ENCODE measurements around the gene SHKBP1. TPM values are rescaled to one million over a fixed set of nuclear protein-coding genes. Genes with fewer than 3 reads are reported as not detected.

SHKBP1 gene
- total and polyA plus RNA-seq, 9 of the 15 experiments (the other 6 are each of a cell fraction or from before 2014, with no cell fraction given), result 1.2 to 58.1 (median 22.3) TPM

DNA sequence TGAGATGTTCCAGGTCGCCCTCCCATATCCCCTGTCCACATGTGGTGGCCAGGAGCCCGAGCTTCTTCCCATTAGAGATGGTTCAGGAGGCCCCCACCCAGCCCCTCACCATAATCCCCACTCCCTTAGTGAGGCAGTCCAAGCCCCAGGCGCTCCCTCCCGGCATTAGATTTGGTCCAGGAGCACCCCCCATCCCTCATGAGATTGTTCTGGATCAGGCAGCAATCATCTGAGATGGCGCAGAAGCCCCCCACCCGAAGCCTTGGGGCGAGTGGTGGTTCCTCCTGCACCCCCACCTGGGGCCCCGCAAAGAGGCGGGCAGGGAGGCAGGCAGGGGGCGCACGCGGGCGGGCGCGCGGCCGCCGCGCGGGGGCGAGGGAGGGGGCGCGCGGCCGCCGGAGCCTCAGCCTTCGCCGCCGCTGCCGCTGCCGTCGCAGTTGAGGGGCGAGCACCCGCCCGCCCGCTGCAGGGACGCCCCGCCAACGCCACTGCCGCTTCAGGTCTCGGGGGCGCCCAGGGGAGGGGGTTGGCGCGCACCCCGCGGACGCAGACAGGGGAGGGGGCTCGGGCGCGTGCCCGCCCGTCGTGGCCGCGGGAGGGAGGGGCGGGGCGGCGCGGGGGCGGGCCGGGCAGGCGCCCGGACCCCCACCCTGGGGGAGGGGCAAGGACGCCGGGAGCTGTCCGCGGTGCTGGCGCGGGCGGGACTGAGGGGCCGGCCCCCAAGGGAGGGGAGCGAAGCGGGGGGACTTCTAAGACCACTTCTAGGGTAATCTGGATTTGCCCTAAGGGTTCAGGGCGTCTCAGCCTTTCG lies 46.4 kb upstream of the SHKBP1 start:
- Histone ChIP-seq H4K20me1 (replicated peaks; ENCODE audit: control insufficient read depth, insufficient read depth, low read length) (no peaks in the 10 kb centered on the region), H3K4me3 (peak overlapping the region; percentile 34), H3K36me3 (ENCODE audit: control insufficient read depth, insufficient read depth, low read length) (no peaks in the 10 kb centered on the region), H3K4me2 (ENCODE audit: insufficient read depth, low read length) (peak overlapping the region; percentile 70), H2AFZ (ENCODE audit: low read depth, low read length) (peak overlapping the region; percentile 69; the same call in 1 of the 2 replicates), H3K4me1 (replicated peaks in 1 of 2; ENCODE audit: control insufficient read depth in 2 of 2, insufficient read depth in 2 of 2, low read length in 2 of 2) (peaks cover 33 to 66% of the 10 kb centered on the region in 2 experiments), H3K27ac (ENCODE audit: extremely low read depth, low read depth, low read length) (no peak overlapping the region), H3K79me2 (ENCODE audit: control insufficient read depth, insufficient read depth, low read length) (no peaks in the 10 kb centered on the region), H3K9me3 (replicated peaks; ENCODE audit: control insufficient read depth, insufficient read depth, low read depth, low read length) (no peaks in the 10 kb centered on the region), H3K27me3 (ENCODE audit: control insufficient read depth in 2 of 2, insufficient read depth in 2 of 2, low read length in 2 of 2) (no peaks in the 10 kb centered on the region), H3K9ac (ENCODE audit: insufficient read depth in 1 of 2, low read depth in 2 of 2, low read length in 2 of 2) (peak overlapping the region in 1 of 2 experiments; percentile 65; a peak in 1 of 4 replicates), H3K9me1 (ENCODE audit: control insufficient read depth, insufficient read depth, low read length) (no peaks in the 10 kb centered on the region)
- WGBS (ENCODE audit: insufficient coverage, low coverage, missing lambda C conversion rate), result 4% methylated on average over 19 of the region's 75 CpGs
- intact Hi-C loops (cut with micrococcal nuclease), result no loop called here
- CTCF ChIA-PET (ENCODE audit: low intra/inter-chr PET ratio), result interaction anchor here (0.8 to 1.7 kb wide), 2 partner anchors 68 to 104 kb away, joined by 6 to 7 read pairs; no protein-coding TSS in a partner anchor
- peak; percentile 56 for ATAC-seq
- POLR2A ChIA-PET, result interaction anchor here (0.6 kb wide), 2 partner anchors 10 to 97 kb away, joined by 3 to 4 read pairs; no protein-coding TSS in a partner anchor
- DNase-seq (ENCODE audit: extremely low read depth in 1 of 4, low spot score in 3 of 4), result peak; percentile 73 to 97 (median 94)
- in situ Hi-C loops (cut with MboI), result no loop called here
- BruUV-seq (replicated peaks), result no TSS peak
- FAIRE-seq, result no peak
- TF ChIP-seq, protein P1, sequence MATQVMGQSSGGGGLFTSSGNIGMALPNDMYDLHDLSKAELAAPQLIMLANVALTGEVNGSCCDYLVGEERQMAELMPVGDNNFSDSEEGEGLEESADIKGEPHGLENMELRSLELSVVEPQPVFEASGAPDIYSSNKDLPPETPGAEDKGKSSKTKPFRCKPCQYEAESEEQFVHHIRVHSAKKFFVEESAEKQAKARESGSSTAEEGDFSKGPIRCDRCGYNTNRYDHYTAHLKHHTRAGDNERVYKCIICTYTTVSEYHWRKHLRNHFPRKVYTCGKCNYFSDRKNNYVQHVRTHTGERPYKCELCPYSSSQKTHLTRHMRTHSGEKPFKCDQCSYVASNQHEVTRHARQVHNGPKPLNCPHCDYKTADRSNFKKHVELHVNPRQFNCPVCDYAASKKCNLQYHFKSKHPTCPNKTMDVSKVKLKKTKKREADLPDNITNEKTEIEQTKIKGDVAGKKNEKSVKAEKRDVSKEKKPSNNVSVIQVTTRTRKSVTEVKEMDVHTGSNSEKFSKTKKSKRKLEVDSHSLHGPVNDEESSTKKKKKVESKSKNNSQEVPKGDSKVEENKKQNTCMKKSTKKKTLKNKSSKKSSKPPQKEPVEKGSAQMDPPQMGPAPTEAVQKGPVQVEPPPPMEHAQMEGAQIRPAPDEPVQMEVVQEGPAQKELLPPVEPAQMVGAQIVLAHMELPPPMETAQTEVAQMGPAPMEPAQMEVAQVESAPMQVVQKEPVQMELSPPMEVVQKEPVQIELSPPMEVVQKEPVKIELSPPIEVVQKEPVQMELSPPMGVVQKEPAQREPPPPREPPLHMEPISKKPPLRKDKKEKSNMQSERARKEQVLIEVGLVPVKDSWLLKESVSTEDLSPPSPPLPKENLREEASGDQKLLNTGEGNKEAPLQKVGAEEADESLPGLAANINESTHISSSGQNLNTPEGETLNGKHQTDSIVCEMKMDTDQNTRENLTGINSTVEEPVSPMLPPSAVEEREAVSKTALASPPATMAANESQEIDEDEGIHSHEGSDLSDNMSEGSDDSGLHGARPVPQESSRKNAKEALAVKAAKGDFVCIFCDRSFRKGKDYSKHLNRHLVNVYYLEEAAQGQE (IDR thresholded peaks at IDR 0.05; ENCODE audit: borderline replicate concordance), result peak; percentile 97
- TF ChIP-seq, protein P1 (CRISPR knock-in tag; IDR thresholded peaks at IDR 0.05; ENCODE audit: low read depth), result peak; percentile 94
- peak; percentile 89; the same call in 1 of the 2 replicates for TF ChIP-seq PRMT5 (CRISPR knock-in tag; IDR thresholded peaks at IDR 0.05)
- no peak for TF ChIP-seq SUPT5H (IDR thresholded peaks at IDR 0.05)
- no peak for TF ChIP-seq ADNP (tag; IDR thresholded peaks at IDR 0.05)
- TF ChIP-seq, protein P2, sequence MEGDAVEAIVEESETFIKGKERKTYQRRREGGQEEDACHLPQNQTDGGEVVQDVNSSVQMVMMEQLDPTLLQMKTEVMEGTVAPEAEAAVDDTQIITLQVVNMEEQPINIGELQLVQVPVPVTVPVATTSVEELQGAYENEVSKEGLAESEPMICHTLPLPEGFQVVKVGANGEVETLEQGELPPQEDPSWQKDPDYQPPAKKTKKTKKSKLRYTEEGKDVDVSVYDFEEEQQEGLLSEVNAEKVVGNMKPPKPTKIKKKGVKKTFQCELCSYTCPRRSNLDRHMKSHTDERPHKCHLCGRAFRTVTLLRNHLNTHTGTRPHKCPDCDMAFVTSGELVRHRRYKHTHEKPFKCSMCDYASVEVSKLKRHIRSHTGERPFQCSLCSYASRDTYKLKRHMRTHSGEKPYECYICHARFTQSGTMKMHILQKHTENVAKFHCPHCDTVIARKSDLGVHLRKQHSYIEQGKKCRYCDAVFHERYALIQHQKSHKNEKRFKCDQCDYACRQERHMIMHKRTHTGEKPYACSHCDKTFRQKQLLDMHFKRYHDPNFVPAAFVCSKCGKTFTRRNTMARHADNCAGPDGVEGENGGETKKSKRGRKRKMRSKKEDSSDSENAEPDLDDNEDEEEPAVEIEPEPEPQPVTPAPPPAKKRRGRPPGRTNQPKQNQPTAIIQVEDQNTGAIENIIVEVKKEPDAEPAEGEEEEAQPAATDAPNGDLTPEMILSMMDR (IDR thresholded peaks at IDR 0.05 in 2 of 3, conservative IDR thresholded peaks at IDR 0.05 in 1 of 3; ENCODE audit: insufficient read depth in 2 of 3, low read depth in 1 of 3, low read length in 3 of 3), result peak; percentile 40 to 57 (median 47); a peak in 4 of 6 replicates
- peak; percentile 85; the same call in 1 of the 2 replicates for TF ChIP-seq ZNF197 (CRISPR knock-in tag; IDR thresholded peaks at IDR 0.05; ENCODE audit: low read depth)
- no peak for TF ChIP-seq POLR2AphosphoS2 (IDR thresholded peaks at IDR 0.05; ENCODE audit: low read length)

Data from K562 (cell line).